Left ventricle myocardium inferior (tissue), 1 donor: ENCODE measurements around the gene DHRS7B. TPM values are rescaled to one million over a fixed set of nuclear protein-coding genes. Genes with fewer than 3 reads are reported as not detected.
A peak's percentile ranks its signal among the peaks of the same experiment; 100 is the strongest.

Experiments used
- DNase-seq: peaks from one replicate; pipeline ENCODE4 v3.0.0-alpha.2; 2020
- H3K27ac ChIP-seq: fragments of 200-600 bp; replicated peaks from 2 replicates; pipeline ENCODE4 v1.8.0; 2021
- H3K27me3 ChIP-seq: fragments of 200-600 bp; 2 replicates; pipeline ENCODE4 v1.8.0; 2021; ENCODE audit warnings: low read depth
- H3K36me3 ChIP-seq: fragments of 200-600 bp; 2 replicates; pipeline ENCODE4 v1.8.0; 2021
- H3K4me1 ChIP-seq: fragments of 200-600 bp; 2 replicates; pipeline ENCODE4 v1.8.0; 2021
- H3K4me3 ChIP-seq: fragments of 200-600 bp; 2 replicates; pipeline ENCODE4 v1.8.0; 2021; ENCODE audit warnings: mild to moderate bottlenecking, moderate library complexity
- H3K9me3 ChIP-seq: fragments of 200-600 bp; replicated peaks from 2 replicates; pipeline ENCODE4 v1.8.0; 2021
- intact Hi-C: fragments of 100-400 bp; cut with micrococcal nuclease; formaldehyde crosslinking; loops from one replicate; pipeline ENCODE4 v1.11.0; 2022
- total RNA-seq: library from RNA; stranded (reverse); fragmentation: NEBNext Ultra II Directional; extraction: Animal tissue kit (Norgen Biotek cat#: 25700); gene quantifications from one replicate; pipeline ENCODE4 v1.2.1, GENCODE V29; 2021
- TF ChIP-seq, protein P1 (sequence below): fragments of 200-600 bp; IDR thresholded peaks from 2 replicates; pipeline ENCODE4 v1.8.0; 2021; ENCODE audit warnings: antibody characterized with exemption, mild to moderate bottlenecking, borderline replicate concordance
- donor health status: DM: no; HTN: yes; CAD: no; lungs with severe emphysema.

The DHRS7B gene
- total RNA-seq, 1 donor from 2014 or later, result 33.4 TPM

DNA sequence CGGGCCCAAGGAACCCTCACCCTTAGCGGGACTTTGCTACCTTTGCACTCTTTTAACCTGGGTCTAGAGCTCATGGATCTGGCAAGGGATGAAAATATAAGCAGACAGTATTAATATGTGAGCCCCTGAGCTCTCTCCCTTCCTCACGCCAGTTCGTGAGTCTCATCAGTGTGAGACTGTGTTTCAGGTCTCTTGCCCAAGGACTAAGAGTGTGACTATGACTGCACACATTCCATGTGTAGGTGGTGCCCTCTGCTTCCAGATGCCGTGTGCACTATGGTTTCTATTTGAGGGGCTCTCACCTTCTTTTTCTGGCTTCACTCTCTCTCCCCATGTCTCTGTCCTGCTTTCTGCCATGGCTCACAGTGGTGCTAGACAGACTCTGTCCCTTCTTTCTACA is 40.5 kb downstream of the DHRS7B start:
- peak overlapping the region; percentile 57 for H3K4me3 ChIP-seq
- H3K27ac ChIP-seq, result peak overlapping the region; percentile 91
- no peaks in the 10 kb centered on the region for H3K9me3 ChIP-seq
- TF ChIP-seq, protein P1, sequence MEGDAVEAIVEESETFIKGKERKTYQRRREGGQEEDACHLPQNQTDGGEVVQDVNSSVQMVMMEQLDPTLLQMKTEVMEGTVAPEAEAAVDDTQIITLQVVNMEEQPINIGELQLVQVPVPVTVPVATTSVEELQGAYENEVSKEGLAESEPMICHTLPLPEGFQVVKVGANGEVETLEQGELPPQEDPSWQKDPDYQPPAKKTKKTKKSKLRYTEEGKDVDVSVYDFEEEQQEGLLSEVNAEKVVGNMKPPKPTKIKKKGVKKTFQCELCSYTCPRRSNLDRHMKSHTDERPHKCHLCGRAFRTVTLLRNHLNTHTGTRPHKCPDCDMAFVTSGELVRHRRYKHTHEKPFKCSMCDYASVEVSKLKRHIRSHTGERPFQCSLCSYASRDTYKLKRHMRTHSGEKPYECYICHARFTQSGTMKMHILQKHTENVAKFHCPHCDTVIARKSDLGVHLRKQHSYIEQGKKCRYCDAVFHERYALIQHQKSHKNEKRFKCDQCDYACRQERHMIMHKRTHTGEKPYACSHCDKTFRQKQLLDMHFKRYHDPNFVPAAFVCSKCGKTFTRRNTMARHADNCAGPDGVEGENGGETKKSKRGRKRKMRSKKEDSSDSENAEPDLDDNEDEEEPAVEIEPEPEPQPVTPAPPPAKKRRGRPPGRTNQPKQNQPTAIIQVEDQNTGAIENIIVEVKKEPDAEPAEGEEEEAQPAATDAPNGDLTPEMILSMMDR, result no peak
- peaks cover 6% of the 10 kb centered on the region for H3K36me3 ChIP-seq
- DNase-seq, result no peak
- intact Hi-C loops, result no loop called here
- H3K4me1 ChIP-seq, result peaks cover 81% of the 10 kb centered on the region
- no peaks in the 10 kb centered on the region for H3K27me3 ChIP-seq

DNA sequence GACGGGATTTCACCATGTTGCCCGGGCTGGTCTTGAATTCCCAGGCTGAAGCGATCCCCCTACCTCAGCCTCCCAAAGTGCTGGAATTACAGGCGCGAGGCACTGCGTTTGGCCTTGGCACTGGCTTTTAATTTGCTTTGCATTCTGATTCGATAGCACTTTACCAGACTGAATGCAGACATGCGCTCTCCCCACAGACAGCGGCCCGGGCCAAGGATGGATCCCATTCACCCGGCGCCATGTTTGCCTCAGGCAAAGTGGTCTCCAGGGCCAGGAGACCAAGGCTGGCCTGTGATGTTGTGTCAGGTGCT is 41.7 kb downstream of the DHRS7B start:
- Histone ChIP-seq H3K36me3 (peaks cover 18% of the 10 kb centered on the region), H3K9me3 (no peaks in the 10 kb centered on the region), H3K27me3 (no peaks in the 10 kb centered on the region), H3K27ac (no peak overlapping the region), H3K4me3 (no peak overlapping the region), H3K4me1 (peaks cover 87% of the 10 kb centered on the region)
- TF ChIP-seq, protein P1, result no peak
- DNase-seq, result no peak
- intact Hi-C loops, result no loop called here

DNA sequence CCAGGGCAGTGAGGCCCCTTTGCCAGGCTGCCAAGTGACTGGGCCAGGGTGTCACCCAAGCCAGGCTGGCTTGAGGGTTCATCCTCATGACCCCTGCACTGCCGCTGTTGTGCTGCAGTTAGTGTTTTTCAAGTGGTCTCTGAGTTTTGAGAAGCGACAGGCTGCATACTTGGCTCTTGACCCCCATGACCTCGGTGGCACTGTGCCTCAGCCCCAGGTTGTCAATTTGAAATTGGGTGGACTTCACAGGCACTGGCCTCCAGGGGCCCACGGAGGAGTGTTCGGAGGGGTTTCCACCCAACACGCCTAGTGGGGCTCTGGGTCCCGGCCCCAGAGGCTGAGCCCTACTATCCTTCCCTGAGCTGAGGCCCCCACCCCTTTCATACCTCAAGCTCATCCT is 42.7 kb downstream of the DHRS7B start:
- peaks cover 97% of the 10 kb centered on the region for H3K4me1 ChIP-seq
- H3K4me3 ChIP-seq, result no peak overlapping the region
- DNase-seq, result no peak
- H3K27me3 ChIP-seq, result no peaks in the 10 kb centered on the region
- intact Hi-C loops, result no loop called here
- H3K27ac ChIP-seq, result peak overlapping the region; percentile 27
- no peaks in the 10 kb centered on the region for H3K9me3 ChIP-seq
- TF ChIP-seq, protein P1, result no peak
- H3K36me3 ChIP-seq, result peaks cover 27% of the 10 kb centered on the region

DNA sequence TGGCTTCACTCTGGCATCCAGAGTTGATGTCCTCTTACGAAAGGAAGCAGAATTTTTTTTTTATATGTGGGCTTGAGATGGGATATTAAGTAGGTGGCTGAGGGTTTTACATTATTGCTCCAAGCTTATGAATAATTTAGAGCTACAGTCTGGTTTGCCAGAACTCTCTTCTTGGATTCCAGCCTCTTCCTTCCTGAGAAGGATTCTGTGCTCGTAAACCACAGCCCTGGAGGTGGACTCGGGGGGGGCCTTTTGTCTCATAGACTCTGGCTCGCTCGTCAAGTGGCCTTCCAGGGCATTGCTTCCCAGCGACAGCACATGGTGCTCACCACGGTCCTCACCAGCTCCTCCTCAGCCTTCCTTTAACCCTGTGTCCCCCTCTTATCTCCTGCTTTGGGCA is 44.0 kb downstream of the DHRS7B start:
- Histone ChIP-seq H3K27ac (peak overlapping the region; percentile 49), H3K9me3 (no peaks in the 10 kb centered on the region), H3K27me3 (no peaks in the 10 kb centered on the region), H3K36me3 (peaks cover 30% of the 10 kb centered on the region), H3K4me1 (peaks cover 92% of the 10 kb centered on the region), H3K4me3 (no peak overlapping the region)
- DNase-seq, result no peak
- intact Hi-C loops, result no loop called here
- TF ChIP-seq, protein P1, result no peak

DNA sequence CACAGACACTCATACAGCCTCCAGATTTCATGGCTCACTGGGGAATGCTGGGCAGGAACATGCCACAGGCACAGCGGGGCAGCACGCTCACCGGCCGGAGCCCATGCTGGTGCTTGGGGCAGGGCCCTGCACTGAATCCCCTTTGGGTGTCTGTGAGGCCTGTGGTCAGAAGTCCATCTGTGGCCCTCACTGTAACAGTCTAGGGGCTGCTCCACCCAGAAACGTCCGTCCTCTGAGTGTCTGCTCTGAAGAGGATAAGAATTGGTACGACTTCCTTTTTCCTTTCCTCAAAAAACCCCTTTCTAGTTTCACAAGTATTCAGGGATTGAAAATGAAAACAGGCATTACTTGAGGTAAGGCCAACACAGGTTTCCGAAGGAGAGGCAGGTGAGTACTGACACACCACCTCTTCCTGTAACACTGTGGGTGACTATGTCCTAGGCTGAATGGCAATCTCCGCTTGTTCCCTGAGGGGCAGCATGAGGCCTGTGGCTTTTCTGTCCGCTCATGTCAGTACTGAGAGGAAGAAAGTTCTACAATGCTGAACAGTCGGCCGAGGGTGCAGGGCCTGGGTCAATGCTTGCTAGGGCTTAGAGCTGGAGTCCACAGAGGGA is 44.7 kb downstream of the DHRS7B start:
- Histone ChIP-seq H3K36me3 (peaks cover 30% of the 10 kb centered on the region), H3K4me1 (peaks cover 85% of the 10 kb centered on the region), H3K9me3 (no peaks in the 10 kb centered on the region), H3K4me3 (no peak overlapping the region), H3K27ac (peak overlapping the region; percentile 49), H3K27me3 (no peaks in the 10 kb centered on the region)
- intact Hi-C loops, result no loop called here
- DNase-seq, result no peak
- TF ChIP-seq, protein P1, result no peak
